Esophagus muscularis mucosa (tissue), 3 donors: ENCODE data around the gene SLC9A8.

Source experiments
- POLR2AphosphoS5 ChIP-seq, 2 donors: sonication (generic); formaldehyde crosslinking; IDR thresholded peaks; one replicate each; pipeline ENCODE4 v1.6.1; 2017; ENCODE audit warnings: antibody characterized with exemption in 2 of 2
- TF ChIP-seq, protein P1 (sequence below), 3 experiments: fragments of 200-600 bp in 2 of 3; fragments of 450-650 bp in 1 of 3; sonication (generic) in 2 of 3; IDR thresholded peaks; one replicate each; pipeline ENCODE4 v1.5.1; 2017 to 2019; ENCODE audit warnings: antibody characterized with exemption in 3 of 3, mild to moderate bottlenecking in 2 of 3, moderate library complexity in 1 of 3

DNA sequence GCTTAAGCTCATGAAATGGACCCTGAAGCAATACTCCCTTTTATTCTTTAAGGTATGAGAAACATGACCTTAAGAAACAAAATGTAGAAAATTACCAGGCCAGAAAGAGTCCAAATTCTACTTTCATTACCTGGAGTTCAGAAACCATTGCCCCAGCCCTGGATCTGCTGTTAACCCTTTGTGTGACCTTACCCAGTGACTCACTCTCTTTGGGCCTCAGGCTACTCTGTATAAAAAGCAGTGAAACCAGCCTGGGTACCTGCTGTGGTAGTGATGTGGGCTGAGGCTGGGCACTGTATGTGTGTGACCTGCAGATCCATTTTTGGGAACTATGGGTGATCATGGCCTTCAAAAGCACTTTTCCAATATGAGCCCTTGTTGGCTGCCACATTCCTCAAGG, 47.2 kb downstream of the SLC9A8 start:
- no peak for TF ChIP-seq POLR2AphosphoS5 (IDR thresholded peaks at IDR 0.05)
- TF ChIP-seq, protein P1, sequence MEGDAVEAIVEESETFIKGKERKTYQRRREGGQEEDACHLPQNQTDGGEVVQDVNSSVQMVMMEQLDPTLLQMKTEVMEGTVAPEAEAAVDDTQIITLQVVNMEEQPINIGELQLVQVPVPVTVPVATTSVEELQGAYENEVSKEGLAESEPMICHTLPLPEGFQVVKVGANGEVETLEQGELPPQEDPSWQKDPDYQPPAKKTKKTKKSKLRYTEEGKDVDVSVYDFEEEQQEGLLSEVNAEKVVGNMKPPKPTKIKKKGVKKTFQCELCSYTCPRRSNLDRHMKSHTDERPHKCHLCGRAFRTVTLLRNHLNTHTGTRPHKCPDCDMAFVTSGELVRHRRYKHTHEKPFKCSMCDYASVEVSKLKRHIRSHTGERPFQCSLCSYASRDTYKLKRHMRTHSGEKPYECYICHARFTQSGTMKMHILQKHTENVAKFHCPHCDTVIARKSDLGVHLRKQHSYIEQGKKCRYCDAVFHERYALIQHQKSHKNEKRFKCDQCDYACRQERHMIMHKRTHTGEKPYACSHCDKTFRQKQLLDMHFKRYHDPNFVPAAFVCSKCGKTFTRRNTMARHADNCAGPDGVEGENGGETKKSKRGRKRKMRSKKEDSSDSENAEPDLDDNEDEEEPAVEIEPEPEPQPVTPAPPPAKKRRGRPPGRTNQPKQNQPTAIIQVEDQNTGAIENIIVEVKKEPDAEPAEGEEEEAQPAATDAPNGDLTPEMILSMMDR (IDR thresholded peaks at IDR 0.05), result no peak
